AG09309 (cell line): ENCODE data around the gene RPEL1.
"Not testable (repeated sequence)": the region's sequence is repeated elsewhere in the genome, so short reads cannot be mapped to it uniquely, and the experiment has no call there.

Source experiments
- DNase-seq: peaks from one replicate; pipeline ENCODE4 v3.0.0-alpha.2; 2010; ENCODE audit warnings: low read depth
- H3K4me3 ChIP-seq: 2 replicates; pipeline ENCODE4 v1.5.1; 2011; ENCODE audit warnings: mild to moderate bottlenecking, low read depth, low read length, moderate library complexity; ENCODE audit not compliant: control insufficient read depth
- TF ChIP-seq, protein P1 (sequence below): IDR thresholded peaks from 2 replicates; pipeline ENCODE4 v1.5.1; 2011; ENCODE audit warnings: mild to moderate bottlenecking, low read depth, low read length, inconsistent platforms; ENCODE audit not compliant: insufficient read depth, control insufficient read depth; ENCODE audit errors: missing control alignments

The RPEL1 gene

DNA sequence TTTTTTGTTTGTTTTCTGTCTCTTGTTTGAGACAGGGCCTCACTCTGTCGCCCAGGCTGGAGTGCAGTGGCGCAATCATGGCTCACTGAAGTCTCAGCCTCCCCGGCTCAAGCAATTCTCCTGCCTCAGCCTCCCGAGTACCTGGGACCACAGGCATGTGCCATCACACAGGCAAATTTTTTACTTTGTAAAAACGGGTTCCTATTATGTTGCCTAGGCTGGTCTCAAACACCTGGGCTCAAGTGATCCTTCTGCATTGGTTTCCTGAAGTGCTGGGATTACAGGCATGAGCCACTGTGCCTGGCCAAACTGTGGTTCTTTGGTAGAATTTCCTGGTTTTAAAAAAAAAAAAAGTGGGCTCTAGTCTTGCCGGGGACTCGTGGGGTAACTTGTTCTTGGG, at the start of gene RPEL1:
TSS of gene RPEL1 (plus strand) at position 301 of the 400 bp plus-strand sequence. CDS start 110 bp downstream, outside the sequence.
- H3K4me3 ChIP-seq, DNase-seq: not testable (repeated sequence)

DNA sequence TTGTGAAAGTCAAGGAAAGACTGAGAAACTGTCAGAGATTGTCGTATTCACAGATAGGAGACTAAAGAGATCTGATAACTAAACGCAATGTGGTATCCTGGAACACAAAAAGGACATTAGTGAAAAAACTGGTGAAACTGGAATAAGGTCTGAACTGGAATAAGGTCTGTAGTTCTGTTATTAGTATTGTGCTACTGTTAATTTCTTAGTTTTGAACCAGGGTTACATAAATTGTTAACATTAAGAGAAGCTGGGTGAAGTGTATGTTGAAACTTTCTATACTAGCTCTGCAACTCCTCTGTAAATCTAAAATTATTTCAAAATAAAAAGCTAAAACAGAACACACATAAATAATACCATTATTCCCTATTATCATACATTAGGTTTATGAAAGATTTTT, 49.2 kb upstream of the RPEL1 start:
- TF ChIP-seq, protein P1, sequence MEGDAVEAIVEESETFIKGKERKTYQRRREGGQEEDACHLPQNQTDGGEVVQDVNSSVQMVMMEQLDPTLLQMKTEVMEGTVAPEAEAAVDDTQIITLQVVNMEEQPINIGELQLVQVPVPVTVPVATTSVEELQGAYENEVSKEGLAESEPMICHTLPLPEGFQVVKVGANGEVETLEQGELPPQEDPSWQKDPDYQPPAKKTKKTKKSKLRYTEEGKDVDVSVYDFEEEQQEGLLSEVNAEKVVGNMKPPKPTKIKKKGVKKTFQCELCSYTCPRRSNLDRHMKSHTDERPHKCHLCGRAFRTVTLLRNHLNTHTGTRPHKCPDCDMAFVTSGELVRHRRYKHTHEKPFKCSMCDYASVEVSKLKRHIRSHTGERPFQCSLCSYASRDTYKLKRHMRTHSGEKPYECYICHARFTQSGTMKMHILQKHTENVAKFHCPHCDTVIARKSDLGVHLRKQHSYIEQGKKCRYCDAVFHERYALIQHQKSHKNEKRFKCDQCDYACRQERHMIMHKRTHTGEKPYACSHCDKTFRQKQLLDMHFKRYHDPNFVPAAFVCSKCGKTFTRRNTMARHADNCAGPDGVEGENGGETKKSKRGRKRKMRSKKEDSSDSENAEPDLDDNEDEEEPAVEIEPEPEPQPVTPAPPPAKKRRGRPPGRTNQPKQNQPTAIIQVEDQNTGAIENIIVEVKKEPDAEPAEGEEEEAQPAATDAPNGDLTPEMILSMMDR, result no peak
- no peak for DNase-seq

DNA sequence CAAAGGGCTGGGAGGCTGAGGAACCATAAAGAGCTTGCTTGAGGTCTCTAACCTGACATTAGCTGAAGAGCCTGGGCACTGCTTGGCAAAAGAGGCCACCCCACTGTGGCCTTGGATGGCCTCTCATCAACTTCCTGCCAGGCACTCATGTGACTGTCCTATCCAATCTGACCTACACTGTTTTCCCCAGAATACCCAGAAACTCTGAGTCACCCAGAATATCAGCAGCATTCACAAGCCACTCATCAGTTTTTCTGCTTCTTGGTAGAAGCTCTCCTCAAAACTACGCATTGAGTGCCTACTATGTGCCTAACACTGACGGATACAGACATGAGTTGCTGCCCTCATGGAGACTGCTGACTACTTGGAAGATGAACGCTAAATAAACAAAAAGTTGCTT, 48.5 kb upstream of the RPEL1 start:
- no peak overlapping the region for H3K4me3 ChIP-seq
- DNase-seq, result no peak
- TF ChIP-seq, protein P1, result no peak

More for the DNA sequence above, 49.2 kb upstream of the RPEL1 start:
- no peak overlapping the region for H3K4me3 ChIP-seq

DNA sequence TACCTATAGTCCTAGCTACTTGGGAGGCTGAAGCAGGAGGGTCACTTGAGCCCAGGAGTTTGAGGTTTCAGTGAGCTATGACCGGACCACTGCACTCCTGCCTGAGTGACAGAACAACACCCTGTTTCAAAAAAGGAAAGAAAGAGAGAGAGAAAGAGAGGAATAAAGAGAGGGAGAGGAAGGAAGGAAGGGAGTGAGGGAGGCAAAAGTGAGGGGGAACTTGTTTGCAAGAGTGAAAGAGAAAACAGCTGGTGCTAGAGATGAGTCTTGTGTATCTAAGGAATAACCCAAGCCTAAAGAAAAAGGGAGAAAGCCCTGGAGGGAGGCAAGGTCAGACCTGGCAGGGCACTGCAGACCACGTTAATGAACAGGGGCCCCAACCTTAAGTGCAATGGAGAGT, 47.8 kb upstream of the RPEL1 start:
- TF ChIP-seq, protein P1, result no peak
- no peak overlapping the region for H3K4me3 ChIP-seq
- no peak for DNase-seq

DNA sequence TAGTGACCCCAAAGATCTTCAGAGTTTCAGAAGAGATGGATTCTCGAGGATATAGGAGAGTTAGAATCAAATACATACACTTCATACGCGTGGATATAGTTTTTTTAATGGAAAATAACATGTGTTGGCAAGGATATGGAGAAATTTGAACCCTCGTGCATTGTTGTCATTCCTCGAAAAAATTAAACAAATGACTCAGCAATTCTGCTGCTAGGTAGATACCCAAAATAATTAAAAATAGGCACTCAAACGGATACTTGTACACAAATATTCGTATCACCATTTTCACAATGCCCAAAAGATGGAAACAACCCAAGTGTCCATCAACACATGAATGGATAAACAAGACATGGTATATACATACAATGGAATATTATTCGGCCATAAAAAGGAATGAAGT, 47.0 kb upstream of the RPEL1 start:
- DNase-seq, result no peak
- TF ChIP-seq, protein P1, result no peak
- H3K4me3 ChIP-seq, result no peak overlapping the region

DNA sequence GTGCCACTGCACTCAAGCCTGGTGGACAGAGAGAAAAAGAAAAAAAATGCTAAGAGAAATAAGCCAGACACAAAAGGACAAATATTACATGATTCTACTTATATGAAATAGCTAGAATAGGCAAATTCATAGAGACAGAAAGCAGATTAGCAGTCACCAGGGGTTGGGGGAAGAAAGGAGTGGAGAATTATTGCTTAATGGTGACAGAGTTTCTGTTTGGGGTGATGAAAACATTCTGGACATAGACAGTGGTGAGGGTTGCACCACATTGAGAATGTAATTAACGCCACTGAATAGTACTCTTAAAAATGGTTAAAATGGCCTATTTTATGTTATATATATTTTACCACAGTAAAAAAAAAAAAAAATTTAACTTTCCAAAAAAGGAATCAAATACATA, 46.2 kb upstream of the RPEL1 start:
- TF ChIP-seq, protein P1, result no peak
- H3K4me3 ChIP-seq, result no peak overlapping the region
- DNase-seq, result no peak

DNA sequence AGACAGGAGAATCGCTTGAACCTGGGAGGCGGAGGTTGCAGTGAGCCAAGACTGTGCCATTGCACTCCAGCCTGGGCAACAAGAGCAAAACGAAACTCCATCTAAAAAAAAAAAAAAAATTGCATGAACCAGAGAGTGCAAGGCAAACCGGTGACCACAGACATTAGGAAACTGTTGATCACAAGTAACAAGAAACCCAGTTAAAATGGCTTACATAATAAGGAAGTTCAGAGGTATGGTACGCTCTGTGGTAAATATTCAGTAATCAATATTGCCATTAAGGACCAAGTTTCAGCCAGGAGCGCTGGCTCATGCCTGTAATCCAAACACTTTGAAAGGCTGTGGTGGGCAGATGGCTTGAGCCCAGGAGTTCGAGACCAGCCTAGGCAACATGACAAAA, 43.4 kb upstream of the RPEL1 start:
- DNase-seq, result no peak
- TF ChIP-seq, protein P1, result no peak
- H3K4me3 ChIP-seq, result no peak overlapping the region
